WTC11 (cell line): ENCODE results near the gene TOM1L2. TPM values are rescaled to one million over a fixed set of nuclear protein-coding genes. Genes with fewer than 3 reads are reported as not detected.

Experiments used
- AR ChIP-seq: fragments of 250-450 bp; sonication (Bioruptor Pico); IDR thresholded peaks from 2 replicates; pipeline ENCODE4 v1.9.0; 2021; ENCODE audit warnings: mild to moderate bottlenecking
- E2F1 ChIP-seq: sonication (generic); formaldehyde crosslinking; IDR thresholded peaks from 2 replicates; pipeline ENCODE4 v1.8.0; 2022; ENCODE audit warnings: mild to moderate bottlenecking, missing genetic modification reagents
- ERG ChIP-seq: fragments of 250-450 bp; sonication (Bioruptor Pico); IDR thresholded peaks from 2 replicates; pipeline ENCODE4 v1.8.0; 2021; ENCODE audit warnings: mild to moderate bottlenecking
- FOXK1 ChIP-seq: sonication (generic); formaldehyde crosslinking; IDR thresholded peaks from 2 replicates; pipeline ENCODE4 v1.8.0; 2022; ENCODE audit warnings: mild to moderate bottlenecking, moderate library complexity, missing genetic modification reagents
- FOXP4 ChIP-seq: sonication (generic); formaldehyde crosslinking; IDR thresholded peaks from 2 replicates; pipeline ENCODE4 v1.8.0; 2022; ENCODE audit warnings: mild to moderate bottlenecking, missing genetic modification reagents
- GABPB1 ChIP-seq: sonication (generic); formaldehyde crosslinking; IDR thresholded peaks from 2 replicates; pipeline ENCODE4 v1.8.1; 2023; ENCODE audit warnings: mild to moderate bottlenecking, missing genetic modification reagents
- MAX ChIP-seq: sonication (generic); formaldehyde crosslinking; IDR thresholded peaks from 2 replicates; pipeline ENCODE4 v1.8.0; 2022; ENCODE audit warnings: mild to moderate bottlenecking, missing genetic modification reagents
- MXD4 ChIP-seq: fragments of 250-450 bp; sonication (Bioruptor Pico); IDR thresholded peaks from 2 replicates; pipeline ENCODE4 v1.8.0; 2021; ENCODE audit warnings: mild to moderate bottlenecking, moderate library complexity, borderline replicate concordance
- OVOL2 ChIP-seq: fragments of 250-450 bp; sonication (Bioruptor Pico); IDR thresholded peaks from 2 replicates; pipeline ENCODE4 v1.9.0; 2021; ENCODE audit warnings: mild to moderate bottlenecking, borderline replicate concordance
- SMAD4 ChIP-seq: sonication (generic); formaldehyde crosslinking; IDR thresholded peaks from 2 replicates; pipeline ENCODE4 v1.8.0; 2022; ENCODE audit warnings: mild to moderate bottlenecking, missing genetic modification reagents
- SP1 ChIP-seq: sonication (generic); formaldehyde crosslinking; conservative IDR thresholded peaks from 2 replicates; pipeline ENCODE4 v1.8.1; 2022; ENCODE audit warnings: missing genetic modification reagents
- TEAD1 ChIP-seq: sonication (generic); formaldehyde crosslinking; IDR thresholded peaks from 2 replicates; pipeline ENCODE4 v1.8.0; 2022; ENCODE audit warnings: mild to moderate bottlenecking, missing genetic modification reagents
- ZNF232 ChIP-seq: sonication (generic); formaldehyde crosslinking; IDR thresholded peaks from 2 replicates; pipeline ENCODE4 v1.8.0; 2022; ENCODE audit warnings: mild to moderate bottlenecking, missing genetic modification reagents
- ZNF281 ChIP-seq: sonication (generic); formaldehyde crosslinking; IDR thresholded peaks from 2 replicates; pipeline ENCODE4 v1.8.0; 2023; ENCODE audit warnings: mild to moderate bottlenecking, missing genetic modification reagents
- ZNF416 ChIP-seq: fragments of 250-450 bp; sonication (Bioruptor Pico); IDR thresholded peaks from 2 replicates; pipeline ENCODE4 v1.9.0; 2021; ENCODE audit warnings: mild to moderate bottlenecking, inconsistent platforms
- total RNA-seq: library from RNA; stranded (reverse); gene quantifications from 3 replicates; pipeline ENCODE4 v1.2.3, GENCODE V29; 2021

The TOM1L2 gene
- total RNA-seq, 1 experiment from 2014 or later, result 6.4 TPM

GRCh38 chr17:17835415-17836249, 136.6 kb downstream of the TOM1L2 start (continued):
- TF ChIP-seq AR (CRISPR knock-in tag), result 0 out of 2 replicates have a peak, but pooled peaks have one; percentile 12
- no peak for TF ChIP-seq SMAD4 (CRISPR knock-in tag)
- peak; percentile 84; the same call in 1 of the 2 replicates for TF ChIP-seq TEAD1 (CRISPR knock-in tag)
- no peak for TF ChIP-seq GABPB1 (CRISPR knock-in tag)
- TF ChIP-seq FOXK1 (CRISPR knock-in tag), result peak; percentile 78; the same call in 1 of the 2 replicates
- no peak; the same call in 1 of the 2 replicates for TF ChIP-seq FOXP4 (CRISPR knock-in tag)
- peak; percentile 98; the same call in 1 of the 2 replicates for TF ChIP-seq MAX (CRISPR knock-in tag)
- 0 out of 2 replicates have a peak, but pooled peaks have one; percentile 4 for TF ChIP-seq OVOL2 (CRISPR knock-in tag)
- TF ChIP-seq MXD4 (CRISPR knock-in tag), result no peak
- TF ChIP-seq E2F1, result peak; percentile 93; the same call in 1 of the 2 replicates
- no peak for TF ChIP-seq ZNF232 (CRISPR knock-in tag)
- TF ChIP-seq SP1, result no peak
- TF ChIP-seq ZNF281, result 0 out of 2 replicates have a peak, but pooled peaks have one; percentile 91
- TF ChIP-seq ZNF416 (CRISPR knock-in tag), result no peak
- no peak for TF ChIP-seq ERG
- TF ChIP-seq, all 79 proteins: peak for 8
